GM08714 (cell line): ENCODE measurements around the gene UGT1A10.

Experiments used
- H3K4me3 ChIP-seq: fragments of 200-500 bp; sonication (Bioruptor generic); 2 replicates; pipeline ENCODE4 v1.5.1; 2014; ENCODE audit warnings: mild to moderate bottlenecking, low read length, inconsistent platforms
- ZNF274 ChIP-seq: IDR thresholded peaks from 2 replicates; pipeline ENCODE4 v1.6.1; 2012; ENCODE audit warnings: mild to moderate bottlenecking, low read depth, low read length

UGT1A10 gene

DNA sequence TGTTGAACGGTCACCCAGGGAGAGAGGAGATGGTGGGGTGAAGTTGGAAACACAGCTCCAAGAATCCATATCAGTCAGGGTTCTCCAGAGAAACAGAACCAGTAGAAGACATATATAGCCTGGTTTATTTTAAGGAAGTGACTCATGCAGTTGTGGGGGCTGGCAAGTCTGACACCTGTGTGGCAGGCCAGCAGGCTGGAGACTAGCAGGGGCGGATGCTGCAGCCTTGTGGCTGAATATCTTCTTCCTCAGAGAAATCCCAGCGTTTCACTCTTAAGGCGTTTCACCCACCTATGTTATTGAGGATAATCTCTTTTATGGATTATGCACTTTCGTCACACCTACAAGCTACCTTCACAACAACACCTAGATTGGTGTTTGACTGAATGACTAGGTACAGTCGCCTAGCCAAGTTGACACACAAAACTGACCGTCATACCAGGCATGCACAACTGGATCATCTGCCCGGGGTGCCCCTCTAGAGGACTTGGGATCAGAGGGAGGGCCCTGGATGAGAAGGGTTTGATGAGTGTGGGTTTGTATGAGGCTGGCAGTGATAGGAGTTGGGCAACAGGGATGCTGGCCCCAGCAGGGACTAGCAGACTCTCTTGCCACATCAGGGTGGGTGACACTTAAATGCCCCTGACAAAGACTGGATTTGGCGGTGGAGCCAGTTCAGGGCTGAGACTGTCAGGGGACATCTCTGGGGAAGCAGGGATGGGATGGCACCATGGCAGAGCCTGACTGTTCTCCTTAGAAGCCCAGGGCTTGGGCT lies 165.3 kb downstream of the UGT1A10 start:
- no peak overlapping the region for H3K4me3 ChIP-seq
- no peak for TF ChIP-seq ZNF274

DNA sequence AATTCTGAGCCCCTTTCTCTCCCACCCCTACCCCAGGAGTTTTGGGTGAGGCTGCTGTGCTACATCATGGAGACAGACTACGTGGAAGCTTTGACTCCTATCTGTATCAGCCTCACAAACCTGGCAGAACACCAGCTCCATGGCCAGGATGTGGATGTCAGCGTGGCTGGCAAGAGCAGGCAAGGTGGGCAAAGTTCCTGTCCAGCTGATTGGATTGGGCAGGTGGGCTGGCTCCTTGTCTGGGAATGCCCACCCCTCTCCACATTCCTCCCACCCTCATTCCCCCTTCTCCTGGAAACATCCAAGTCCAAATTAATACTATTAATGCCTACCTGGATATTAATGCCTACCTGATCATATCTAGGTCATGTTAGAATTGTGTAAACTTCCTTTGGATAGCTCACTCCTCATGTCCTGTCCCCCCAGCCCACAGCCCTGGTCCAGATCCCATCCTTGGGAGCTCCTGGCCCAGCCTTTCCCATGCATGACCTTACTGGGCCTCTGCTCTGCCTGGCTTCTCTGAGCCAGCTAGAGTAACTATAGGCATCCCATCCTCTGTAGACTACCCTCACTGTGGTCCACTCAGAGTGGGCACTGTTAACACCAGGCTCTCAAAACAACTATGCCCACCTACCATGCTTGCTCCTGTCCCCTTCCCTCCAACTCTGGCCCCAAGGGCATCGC lies 166.0 kb downstream of the UGT1A10 start:
- TF ChIP-seq ZNF274 = no peak
- no peak overlapping the region for H3K4me3 ChIP-seq

DNA sequence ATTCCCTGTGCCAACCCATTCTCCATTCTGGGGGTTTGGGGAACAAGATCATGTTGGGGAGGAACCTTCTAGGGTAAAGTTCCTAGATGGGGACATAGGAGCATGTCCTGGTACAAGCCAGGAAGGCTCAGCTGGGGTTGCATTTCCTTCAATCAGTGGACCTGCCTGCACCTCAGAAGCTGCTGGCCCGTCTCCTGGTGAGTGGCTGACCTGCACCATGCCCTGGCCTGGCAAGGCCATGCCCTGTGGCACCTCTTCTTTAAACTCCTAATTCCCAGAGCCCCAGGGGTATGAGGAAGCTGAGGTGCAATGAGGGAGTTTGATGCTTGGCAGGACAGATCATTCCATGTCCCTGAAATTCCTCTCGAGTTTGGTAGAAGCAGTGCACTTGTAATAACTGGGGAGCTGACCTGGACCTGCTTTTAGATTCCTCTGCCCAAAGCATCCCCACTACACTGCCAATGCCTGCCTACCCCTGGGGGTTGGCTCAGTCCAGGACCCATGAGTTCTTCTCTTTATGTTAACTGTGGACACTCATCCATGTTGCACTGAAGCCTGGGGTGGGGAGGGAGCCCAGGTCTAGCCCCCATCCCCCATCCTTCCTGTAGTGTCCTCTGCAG lies 167.2 kb downstream of the UGT1A10 start:
- no peak overlapping the region for H3K4me3 ChIP-seq
- no peak for TF ChIP-seq ZNF274

GRCh38 chr2:233803994-233804393 lies 167.7 kb downstream of the UGT1A10 start:
- no peak overlapping the region for H3K4me3 ChIP-seq
- no peak for TF ChIP-seq ZNF274

- TF ChIP-seq ZNF274 = no peak
- H3K4me3 ChIP-seq = no peak overlapping the region
These were observed 171.1 kb downstream of the UGT1A10 start for GRCh38 chr2:233807215-233807865.

GRCh38 chr2:233807966-233808935 lies 172.0 kb downstream of the UGT1A10 start:
- TF ChIP-seq ZNF274 = no peak
- H3K4me3 ChIP-seq = no peak overlapping the region

- no peak for TF ChIP-seq ZNF274
- H3K4me3 ChIP-seq = no peak overlapping the region
These were observed 174.1 kb downstream of the UGT1A10 start for GRCh38 chr2:233810385-233810784.

DNA sequence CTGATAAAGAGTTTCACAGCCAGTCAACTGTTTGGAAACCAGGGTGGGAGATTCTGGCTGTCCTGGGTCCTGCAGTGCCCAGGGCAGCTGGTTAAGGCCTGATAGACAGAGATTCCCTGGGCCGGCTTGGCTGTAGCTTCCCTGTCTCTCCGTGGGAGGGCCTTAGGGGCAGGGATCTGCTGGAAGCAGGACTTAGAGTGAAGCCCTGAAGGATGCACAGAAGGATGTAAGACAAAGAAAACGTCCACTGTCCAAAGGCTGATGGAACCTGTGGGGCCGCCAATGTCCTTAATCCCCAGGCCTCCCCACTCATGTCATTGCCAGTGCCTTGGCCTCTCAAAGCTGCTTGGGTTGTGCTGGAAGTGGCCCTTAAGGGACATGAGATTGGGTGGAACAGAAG lies 174.8 kb downstream of the UGT1A10 start:
- H3K4me3 ChIP-seq = no peak overlapping the region
- no peak for TF ChIP-seq ZNF274

DNA sequence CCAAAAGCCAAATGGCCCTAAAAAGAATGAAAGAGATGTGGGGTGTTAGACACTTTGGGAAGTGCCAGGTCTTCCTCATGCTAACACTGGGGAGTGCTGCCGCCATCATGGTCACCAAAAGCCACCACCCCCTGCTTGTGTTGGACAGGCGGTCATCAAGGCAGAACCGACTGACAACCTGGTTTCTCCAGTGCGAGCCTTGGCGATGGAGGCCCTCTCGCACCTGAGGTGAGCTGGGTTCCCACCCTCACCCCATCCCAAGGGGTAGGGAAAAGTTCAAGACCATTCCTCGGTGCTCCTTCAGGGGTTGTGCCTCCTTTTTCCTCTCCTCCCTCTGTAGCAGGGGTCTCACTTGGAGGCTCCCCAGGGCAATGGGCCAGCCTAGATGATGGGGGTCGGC lies 175.5 kb downstream of the UGT1A10 start:
- TF ChIP-seq ZNF274 = no peak
- no peak overlapping the region for H3K4me3 ChIP-seq

DNA sequence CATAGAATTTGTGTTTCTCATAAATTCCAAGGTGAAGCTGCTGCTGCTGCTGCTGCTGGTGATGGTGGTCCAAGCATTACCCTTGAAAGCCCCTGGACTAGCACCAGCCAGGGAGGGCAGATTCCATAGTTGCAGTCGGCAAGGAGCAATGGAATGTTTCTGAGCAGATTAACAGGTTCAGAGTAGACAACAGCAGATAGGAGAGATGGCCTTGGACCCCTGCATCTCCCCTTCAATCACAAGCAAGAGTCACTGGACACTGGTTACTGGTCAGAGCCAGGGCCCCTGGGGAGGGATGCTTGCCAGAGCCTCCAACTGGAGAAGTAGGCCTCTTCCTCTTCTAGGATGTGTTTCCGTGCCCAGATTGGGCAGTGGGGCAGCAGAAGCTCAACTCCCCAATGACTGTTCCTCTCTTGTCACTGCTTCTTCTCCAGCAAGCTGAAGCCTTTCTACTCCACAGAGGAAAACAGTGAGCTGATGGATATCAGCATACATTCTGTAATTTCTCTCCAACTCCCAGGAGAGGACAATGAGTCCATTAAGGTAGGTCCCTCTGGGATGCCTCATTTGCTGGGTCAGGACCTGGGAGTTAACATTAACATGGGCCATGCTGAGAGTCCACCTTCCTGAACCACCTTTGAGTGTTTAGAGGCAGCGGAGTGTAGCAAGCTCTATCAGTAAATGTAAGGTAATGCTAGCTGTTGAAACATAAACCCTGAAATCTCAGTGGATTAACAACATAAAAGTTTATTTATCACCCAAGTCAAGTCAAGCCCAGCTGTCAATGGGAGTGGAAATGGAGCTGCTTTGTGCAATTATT lies 177.2 kb downstream of the UGT1A10 start:
- TF ChIP-seq ZNF274 = no peak
- no peak overlapping the region for H3K4me3 ChIP-seq

GRCh38 chr2:233814056-233814835 lies 178.0 kb downstream of the UGT1A10 start:
- no peak overlapping the region for H3K4me3 ChIP-seq
- TF ChIP-seq ZNF274 = no peak

DNA sequence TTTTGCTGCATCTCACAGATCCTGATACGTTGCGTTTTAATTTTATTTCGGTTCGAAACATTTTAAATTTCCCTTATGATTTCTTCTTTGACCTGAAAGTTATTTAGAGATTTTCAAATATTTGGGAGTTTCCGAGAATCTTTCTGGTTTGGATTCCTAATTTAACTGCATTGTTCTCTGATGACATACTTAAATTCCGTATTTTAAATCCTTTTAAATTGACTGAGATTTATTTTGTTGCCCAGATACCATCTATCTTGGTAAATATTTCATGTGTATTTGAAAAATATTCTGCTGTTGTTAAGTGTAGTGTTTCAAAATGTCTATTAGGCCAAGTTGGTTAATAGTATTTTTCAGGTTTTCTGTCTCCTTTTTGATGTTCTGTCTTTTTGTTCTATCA lies 179.6 kb downstream of the UGT1A10 start:
- H3K4me3 ChIP-seq = no peak overlapping the region
- no peak for TF ChIP-seq ZNF274

DNA sequence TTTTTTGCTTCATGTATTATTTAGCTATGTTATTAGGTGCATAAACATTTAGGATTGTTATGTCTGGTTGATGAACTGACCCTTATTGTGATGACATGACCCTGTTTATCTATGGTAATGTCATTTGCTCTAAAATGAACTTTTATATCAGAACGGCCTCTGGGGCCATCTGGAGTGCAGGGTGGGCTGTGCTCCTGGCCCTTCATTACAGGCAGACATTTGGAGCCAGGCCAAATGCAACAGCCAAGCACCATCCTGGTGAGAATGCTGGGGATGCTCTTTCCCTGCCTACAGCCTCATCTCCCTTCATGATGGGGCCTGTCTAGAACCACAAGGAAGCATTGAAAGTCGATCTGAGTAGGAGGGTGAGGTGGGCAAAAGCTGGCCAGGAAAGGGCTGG lies 180.1 kb downstream of the UGT1A10 start:
- TF ChIP-seq ZNF274 = no peak
- H3K4me3 ChIP-seq = no peak overlapping the region
